Liver (tissue), 9 donors: ENCODE data around the gene AP2A2. TPM values are rescaled to one million over a fixed set of nuclear protein-coding genes. Genes with fewer than 3 reads are reported as not detected.

Source experiments
- DNase-seq: peaks from one replicate; pipeline ENCODE4 v3.0.0-alpha.2; 2017; ENCODE audit warnings: low spot score
- H3K27ac ChIP-seq, 2 donors: one replicate each; pipeline ENCODE4 v1.7.0; 2013; ENCODE audit warnings: inconsistent platforms in 2 of 2, low read length in 2 of 2, control low read depth in 1 of 2, low read depth in 1 of 2, mild to moderate bottlenecking in 1 of 2
- H3K27me3 ChIP-seq, 4 donors: one replicate each; pipeline versions ENCODE4 v1.6.1 to v1.7.0; 2013; ENCODE audit warnings: low read length in 3 of 4, inconsistent platforms in 1 of 4, mild to moderate bottlenecking in 1 of 4, moderate library complexity in 1 of 4; ENCODE audit not compliant: control insufficient read depth in 4 of 4, insufficient read depth in 4 of 4
- H3K36me3 ChIP-seq, 4 donors: one replicate each; pipeline versions ENCODE4 v1.6.1 to v1.7.0; 2013; ENCODE audit warnings: low read length in 3 of 4, mild to moderate bottlenecking in 3 of 4, low read depth in 1 of 4, moderate library complexity in 1 of 4; ENCODE audit not compliant: control insufficient read depth in 4 of 4, insufficient read depth in 3 of 4
- H3K4me1 ChIP-seq, 4 donors: one replicate each; pipeline versions ENCODE4 v1.6.1 to v1.7.0; 2013; ENCODE audit warnings: low read length in 3 of 4, mild to moderate bottlenecking in 3 of 4, moderate library complexity in 1 of 4; ENCODE audit not compliant: control insufficient read depth in 4 of 4, insufficient read depth in 4 of 4
- H3K4me3 ChIP-seq, 3 donors: one replicate each; pipeline versions ENCODE4 v1.6.1 to v1.7.0; 2013; ENCODE audit warnings: low read length in 3 of 3, control low read depth in 1 of 3, low read depth in 1 of 3, mild to moderate bottlenecking in 1 of 3
- H3K9ac ChIP-seq, 2 donors: one replicate each; pipeline ENCODE4 v1.7.0; 2013; ENCODE audit warnings: low read length in 2 of 2, mild to moderate bottlenecking in 2 of 2, moderate library complexity in 2 of 2, control low read depth in 1 of 2, low read depth in 1 of 2
- H3K9me3 ChIP-seq, 4 donors: one replicate each; pipeline versions ENCODE4 v1.6.1 to v1.7.0; 2013; ENCODE audit warnings: low read length in 3 of 4; ENCODE audit not compliant: control insufficient read depth in 4 of 4
- HNF4G ChIP-seq: IDR thresholded peaks from 2 replicates; pipeline ENCODE4 v1.6.1; 2016; ENCODE audit warnings: antibody characterized with exemption
- NR2F2 ChIP-seq: IDR thresholded peaks from 2 replicates; pipeline ENCODE4 v1.6.1; 2016; ENCODE audit warnings: antibody characterized with exemption
- SP1 ChIP-seq: IDR thresholded peaks from 2 replicates; pipeline ENCODE4 v1.6.1; 2018; ENCODE audit warnings: antibody characterized with exemption, mild to moderate bottlenecking
- TAF1 ChIP-seq: conservative IDR thresholded peaks from 2 replicates; pipeline ENCODE4 v1.6.1; 2016; ENCODE audit warnings: antibody characterized with exemption, mild to moderate bottlenecking
- YY1 ChIP-seq: IDR thresholded peaks from 2 replicates; pipeline ENCODE4 v1.6.1; 2016; ENCODE audit warnings: antibody characterized with exemption, mild to moderate bottlenecking
- WGBS: extraction: QIAGEN DNeasy Blood & Tissue Kit; methylation state at CpG from one replicate; pipeline ENCODE4 v1.1.7; 2013; 5-methylcytosine and 5-hydroxymethylcytosine counted together
- polyA plus RNA-seq, 2 donors: library from polyadenylated mRNA; stranded (reverse) in 1 of 2; unstranded in 1 of 2; fragments of 200-250 nt in 1 of 2; fragments of >200 nt in 1 of 2; fragmentation: Nextera tagmentation in 1 of 2; extraction: Ambion mirVana in 1 of 2; gene quantifications; one replicate each; pipeline versions ENCODE4 v1.2.1 to v1.2.3, GENCODE V29; 2013 to 2015
- total RNA-seq, 2 donors: library from RNA; depleted of rRNA; stranded (reverse); fragments of >200 nt; gene quantifications; one replicate each; pipeline ENCODE4 v1.2.3, GENCODE V29; 2014
- TF ChIP-seq, protein P1 (sequence below): fragments of 150-350 bp; IDR thresholded peaks from 2 replicates; pipeline ENCODE4 v1.5.1; 2017; ENCODE audit warnings: improper control_type of control experiment, low read depth, low read length; ENCODE audit not compliant: missing input control
- TF ChIP-seq, protein P2 (sequence below): IDR thresholded peaks from 2 replicates; pipeline ENCODE4 v1.6.1; 2016; ENCODE audit warnings: antibody characterized with exemption
- TF ChIP-seq, protein P3 (sequence below): IDR thresholded peaks from 2 replicates; pipeline ENCODE4 v1.6.1; 2016; ENCODE audit warnings: antibody characterized with exemption
- donor health status: healthy.
- donor health status: healthy.
- donor health status: healthy.
- donor health status: healthy.
- donor health status: healthy.

AP2A2 gene
- total and polyA plus RNA-seq, 4 donors, result 20.5 to 39.7 (median 23.8) TPM

DNA sequence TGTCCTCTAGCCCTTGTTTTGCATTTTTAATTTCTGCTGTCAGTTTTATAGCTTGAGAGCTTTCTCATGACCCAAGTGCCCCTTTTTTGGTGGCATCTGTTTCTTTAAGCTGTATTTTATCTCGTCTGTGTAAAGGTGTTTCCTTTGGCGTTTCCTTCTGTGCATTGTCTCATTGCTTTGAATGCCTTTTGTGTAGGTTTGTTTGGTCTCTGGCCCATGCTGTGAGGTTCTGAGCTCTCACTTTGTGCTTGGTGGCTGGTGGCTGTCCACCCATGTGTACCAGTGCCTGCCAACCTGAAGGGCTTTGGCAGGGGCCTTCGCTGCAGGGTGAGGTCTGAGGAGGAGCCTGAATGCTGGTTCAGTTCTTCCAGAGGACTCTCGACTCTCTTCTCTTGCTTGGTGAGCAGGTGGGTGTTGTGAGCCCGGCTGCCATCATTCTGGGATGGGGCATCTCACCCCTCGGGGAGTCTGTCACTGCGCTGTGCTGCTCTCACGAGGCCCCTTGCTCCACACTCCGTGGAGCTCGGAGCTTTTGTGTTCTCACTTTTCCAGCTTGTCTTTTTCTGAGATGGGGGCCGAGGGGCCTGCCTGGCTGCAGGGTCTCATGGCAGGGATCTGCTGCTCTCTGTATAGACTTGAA lies 14.9 kb downstream of the AP2A2 start (continued):
- TF ChIP-seq, protein P1, sequence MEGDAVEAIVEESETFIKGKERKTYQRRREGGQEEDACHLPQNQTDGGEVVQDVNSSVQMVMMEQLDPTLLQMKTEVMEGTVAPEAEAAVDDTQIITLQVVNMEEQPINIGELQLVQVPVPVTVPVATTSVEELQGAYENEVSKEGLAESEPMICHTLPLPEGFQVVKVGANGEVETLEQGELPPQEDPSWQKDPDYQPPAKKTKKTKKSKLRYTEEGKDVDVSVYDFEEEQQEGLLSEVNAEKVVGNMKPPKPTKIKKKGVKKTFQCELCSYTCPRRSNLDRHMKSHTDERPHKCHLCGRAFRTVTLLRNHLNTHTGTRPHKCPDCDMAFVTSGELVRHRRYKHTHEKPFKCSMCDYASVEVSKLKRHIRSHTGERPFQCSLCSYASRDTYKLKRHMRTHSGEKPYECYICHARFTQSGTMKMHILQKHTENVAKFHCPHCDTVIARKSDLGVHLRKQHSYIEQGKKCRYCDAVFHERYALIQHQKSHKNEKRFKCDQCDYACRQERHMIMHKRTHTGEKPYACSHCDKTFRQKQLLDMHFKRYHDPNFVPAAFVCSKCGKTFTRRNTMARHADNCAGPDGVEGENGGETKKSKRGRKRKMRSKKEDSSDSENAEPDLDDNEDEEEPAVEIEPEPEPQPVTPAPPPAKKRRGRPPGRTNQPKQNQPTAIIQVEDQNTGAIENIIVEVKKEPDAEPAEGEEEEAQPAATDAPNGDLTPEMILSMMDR, result no peak
- TF ChIP-seq NR2F2, result no peak
- TF ChIP-seq YY1, result no peak
- TF ChIP-seq, protein P2, sequence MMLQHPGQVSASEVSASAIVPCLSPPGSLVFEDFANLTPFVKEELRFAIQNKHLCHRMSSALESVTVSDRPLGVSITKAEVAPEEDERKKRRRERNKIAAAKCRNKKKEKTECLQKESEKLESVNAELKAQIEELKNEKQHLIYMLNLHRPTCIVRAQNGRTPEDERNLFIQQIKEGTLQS, result no peak
- no peak for TF ChIP-seq SP1
- no peak for TF ChIP-seq HNF4G
- TF ChIP-seq TAF1, result no peak

DNA sequence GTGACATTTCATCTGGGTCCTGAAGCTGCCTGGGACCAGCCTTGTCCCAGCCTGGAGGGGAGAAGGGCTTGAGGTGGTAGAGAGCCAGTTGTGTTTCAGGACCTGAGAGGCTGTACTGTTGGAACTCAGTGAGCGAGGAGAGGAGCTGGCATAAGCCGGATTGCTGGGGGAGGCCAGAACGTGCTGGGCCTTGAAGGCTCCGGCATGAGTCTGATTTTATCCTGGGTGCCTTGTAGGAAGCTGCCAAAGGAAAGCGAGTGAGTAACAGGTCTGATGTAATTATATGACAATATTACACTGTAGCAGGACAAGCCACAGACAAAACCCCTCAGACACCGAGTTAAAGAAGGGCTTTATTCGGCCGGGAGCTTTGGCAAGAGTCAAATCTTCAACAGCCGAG lies 17.2 kb downstream of the AP2A2 start:
- Histone ChIP-seq H3K4me1 (peaks cover 8 to 29% (median 19%) of the 10 kb centered on the region in 4 donors), H3K9me3 (no peaks in the 10 kb centered on the region), H3K4me3 (no peak overlapping the region), H3K9ac (no peak overlapping the region), H3K36me3 (peaks cover 2 to 5% (median 3%) of the 10 kb centered on the region in 4 donors), H3K27ac (peak overlapping the region in 1 of 2 donors; percentile 46), H3K27me3 (no peaks in the 10 kb centered on the region)
- WGBS, result 77% methylated on average over 9 of the region's 9 CpGs
- DNase-seq, result no peak
- TF ChIP-seq, protein P2, result no peak
- TF ChIP-seq SP1, result no peak

DNA sequence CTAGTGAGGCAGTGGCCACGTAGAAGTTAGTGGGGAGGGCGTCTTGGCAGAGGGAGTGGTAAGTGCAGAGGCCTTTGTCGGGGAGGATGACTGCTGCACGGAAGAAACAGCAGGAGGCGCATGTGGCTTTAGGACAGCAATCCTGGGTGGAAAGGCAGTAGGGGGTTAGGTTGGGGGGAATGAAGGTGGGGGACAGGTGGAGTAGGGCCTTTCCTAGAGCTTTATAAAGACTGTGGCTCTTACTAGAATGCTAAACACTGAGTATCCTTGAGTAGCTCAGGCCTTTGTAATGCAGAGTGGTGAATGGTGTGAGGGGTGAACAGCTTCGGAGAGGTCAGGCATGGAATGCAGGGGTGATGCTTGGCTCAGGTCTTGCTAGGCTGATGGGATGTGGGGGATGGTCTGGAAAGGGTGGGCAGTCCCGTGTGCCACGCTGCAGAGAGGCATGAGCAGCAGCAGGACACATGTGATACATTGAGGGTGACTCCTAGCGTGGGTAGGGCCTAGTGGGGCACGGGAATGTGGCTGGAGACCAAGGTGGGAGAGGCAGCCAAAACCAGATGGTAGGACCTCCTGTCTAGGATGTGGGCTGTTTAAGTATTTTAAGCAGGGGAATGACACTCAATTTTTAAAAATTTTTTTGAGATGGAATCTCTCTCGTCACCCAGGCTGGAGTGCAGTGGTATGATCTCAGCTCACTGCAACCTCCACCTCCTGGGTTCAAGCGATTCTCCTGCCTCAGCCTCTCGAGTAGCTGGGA lies 19.2 kb downstream of the AP2A2 start:
- Histone ChIP-seq H3K4me1 (peaks cover 8 to 20% (median 14%) of the 10 kb centered on the region in 4 donors), H3K27ac (no peak overlapping the region), H3K9ac (no peak overlapping the region), H3K36me3 (peaks cover 2 to 7% (median 5%) of the 10 kb centered on the region in 4 donors), H3K9me3 (no peaks in the 10 kb centered on the region), H3K4me3 (no peak overlapping the region), H3K27me3 (no peaks in the 10 kb centered on the region)
- DNase-seq, result no peak
- TF ChIP-seq, protein P3, sequence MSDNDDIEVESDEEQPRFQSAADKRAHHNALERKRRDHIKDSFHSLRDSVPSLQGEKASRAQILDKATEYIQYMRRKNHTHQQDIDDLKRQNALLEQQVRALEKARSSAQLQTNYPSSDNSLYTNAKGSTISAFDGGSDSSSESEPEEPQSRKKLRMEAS, result no peak
- TF ChIP-seq, protein P1, result no peak
- no peak for TF ChIP-seq TAF1
- WGBS, result 82% methylated on average over 13 of the region's 13 CpGs
